K562 (cell line): Measurements from ENCODE around the gene ABCB6. TPM values are rescaled to one million over a fixed set of nuclear protein-coding genes. Genes with fewer than 3 reads are reported as not detected.

Source experiments
- ATAC-seq: fragments of 200-7000 bp; cut with Tn5 transposase; 3 replicates; pipeline ENCODE4 v1.9.1; 2020; ENCODE audit warnings: moderate library complexity
- BruUV-seq: library from RNA; stranded (reverse); fragments of 400-500 nt; replicated peaks from 2 replicates; lab custom pipeline; 2021; lab: Mats Ljungman, UMichigan
- CTCF ChIA-PET: fragments of 300-600 bp; formaldehyde crosslinking; extraction: SDS; loops from one replicate; lab custom pipeline; 2021; ENCODE audit warnings: low intra/inter-chr PET ratio; lab: Yijun Ruan, JAX
- POLR2A ChIA-PET: fragments of 300-600, 350-650 bp; sonication (Branson Sonifier 250); formaldehyde crosslinking; extraction: SDS; loops from one replicate; lab custom pipeline; 2021; ENCODE audit warnings: antibody characterized with exemption, inconsistent platforms; lab: Yijun Ruan, JAX
- DNase-seq, 4 experiments: peaks; one replicate each; pipeline versions ENCODE4 v3.0.0 to v3.0.0-alpha.2; 2011 to 2018; ENCODE audit warnings: low spot score in 3 of 4, mixed read lengths in 3 of 4; ENCODE audit errors: extremely low read depth in 1 of 4
- FAIRE-seq: peaks from 2 replicates; lab custom pipeline; 2011; peaks lifted over from hg19 to GRCh38; lab: Jason Lieb, UNC
- H2AFZ ChIP-seq: 2 replicates; pipeline ENCODE4 v1.6.0; 2011; ENCODE audit warnings: low read depth, low read length, control low read depth, inconsistent platforms
- H3K27ac ChIP-seq: fragments of 200-600 bp; 3 replicates; pipeline ENCODE4 v1.8.0; 2011; ENCODE audit warnings: low read depth, mild to moderate bottlenecking, control low read depth, inconsistent platforms, low read length, moderate library complexity, mixed read lengths; ENCODE audit errors: extremely low read depth
- H3K27me3 ChIP-seq, 2 experiments: fragments of 300-600 bp in 1 of 2; 2 replicates in 1 of 2; 3 replicates in 1 of 2; pipeline versions ENCODE4 v1.6.0 to v1.8.0; 2011; ENCODE audit warnings: inconsistent platforms in 2 of 2, low read length in 2 of 2, mild to moderate bottlenecking in 1 of 2, mixed read lengths in 1 of 2, moderate library complexity in 1 of 2; ENCODE audit not compliant: control insufficient read depth in 2 of 2, insufficient read depth in 2 of 2
- H3K36me3 ChIP-seq: fragments of 300-600 bp; 3 replicates; pipeline ENCODE4 v1.8.0; 2011; ENCODE audit warnings: mild to moderate bottlenecking, low read length, inconsistent platforms; ENCODE audit not compliant: control insufficient read depth, insufficient read depth
- H3K4me1 ChIP-seq, 2 experiments: fragments of 200-600 bp in 1 of 2; replicated peaks in 1 of 2; 2 replicates in 1 of 2; 3 replicates in 1 of 2; pipeline versions ENCODE4 v1.5.1 to v1.8.0; 2011; ENCODE audit warnings: inconsistent platforms in 2 of 2, low read length in 2 of 2, mild to moderate bottlenecking in 1 of 2, mixed read lengths in 1 of 2, moderate library complexity in 1 of 2; ENCODE audit not compliant: control insufficient read depth in 2 of 2, insufficient read depth in 2 of 2
- H3K4me2 ChIP-seq: 2 replicates; pipeline ENCODE4 v1.6.1; 2011; ENCODE audit warnings: low read length, control low read depth, inconsistent platforms, mixed read lengths; ENCODE audit not compliant: insufficient read depth
- H3K4me3 ChIP-seq: fragments of 200-600 bp; sonication (generic), shearing (Covaris generic); 2 replicates; pipeline ENCODE4 v1.5.1; 2016; ENCODE audit warnings: control low read depth, inconsistent platforms
- H3K79me2 ChIP-seq: fragments of 200-600 bp; 3 replicates; pipeline ENCODE4 v1.8.0; 2011; ENCODE audit warnings: low read length, inconsistent platforms; ENCODE audit not compliant: control insufficient read depth, insufficient read depth
- H3K9ac ChIP-seq, 2 experiments: 2 replicates each; pipeline versions ENCODE4 v1.6.0 to v1.6.1; 2011; ENCODE audit warnings: low read depth in 2 of 2, low read length in 2 of 2, control low read depth in 1 of 2, inconsistent platforms in 1 of 2, mild to moderate bottlenecking in 1 of 2, mixed read lengths in 1 of 2; ENCODE audit not compliant: insufficient read depth in 1 of 2
- H3K9me1 ChIP-seq: one replicate; pipeline ENCODE4 v1.6.0; 2011; ENCODE audit warnings: inconsistent platforms, mild to moderate bottlenecking, low read length, moderate library complexity; ENCODE audit not compliant: control insufficient read depth, insufficient read depth
- H3K9me3 ChIP-seq: replicated peaks from 2 replicates; pipeline ENCODE4 v1.5.1; 2011; ENCODE audit warnings: low read depth, low read length, inconsistent platforms; ENCODE audit not compliant: control insufficient read depth, insufficient read depth
- H4K20me1 ChIP-seq: replicated peaks from 2 replicates; pipeline ENCODE4 v1.6.1; 2011; ENCODE audit warnings: low read length, inconsistent platforms, mixed read lengths; ENCODE audit not compliant: control insufficient read depth, insufficient read depth
- ELF2 ChIP-seq: fragments of 250-450 bp; sonication (Bioruptor Pico); IDR thresholded peaks from 2 replicates; pipeline ENCODE4 v1.5.0; 2021; ENCODE audit warnings: mild to moderate bottlenecking
- ELF4 ChIP-seq: fragments of 450-650 bp; formaldehyde crosslinking; IDR thresholded peaks from 2 replicates; pipeline ENCODE4 v1.4.0; 2022; ENCODE audit warnings: missing genetic modification characterization
- HNRNPK ChIP-seq: fragments of 200-400 bp; formaldehyde crosslinking; IDR thresholded peaks from one replicate; pipeline ENCODE4 v1.6.1; 2018; ENCODE audit warnings: mild to moderate bottlenecking, low read depth, low read length; ENCODE audit not compliant: poor library complexity, severe bottlenecking
- NCOA2 ChIP-seq, 2 experiments: fragments of 450-650 bp; IDR thresholded peaks; 2 replicates each; pipeline ENCODE4 v1.6.1; 2018; ENCODE audit warnings: mild to moderate bottlenecking in 2 of 2, moderate library complexity in 1 of 2; ENCODE audit not compliant: partially characterized antibody in 2 of 2
- RNF2 ChIP-seq: sonication (generic); IDR thresholded peaks from 2 replicates; pipeline ENCODE4 v1.6.1; 2016
- SRSF7 ChIP-seq: fragments of 200-400 bp; formaldehyde crosslinking; optimal IDR thresholded peaks from 2 replicates; pipeline ENCODE3; 2017; ENCODE audit warnings: mild to moderate bottlenecking, low read depth, low read length
- ZNF121 ChIP-seq: sonication (generic); formaldehyde crosslinking; conservative IDR thresholded peaks from 2 replicates; pipeline ENCODE4 v1.8.0; 2022; ENCODE audit warnings: missing genetic modification reagents
- ZNF124 ChIP-seq: sonication (generic); formaldehyde crosslinking; IDR thresholded peaks from 2 replicates; pipeline ENCODE4 v1.8.1; 2022; ENCODE audit warnings: missing genetic modification reagents
- ZNF408 ChIP-seq: fragments of 250-450 bp; sonication (Bioruptor Pico); IDR thresholded peaks from 2 replicates; pipeline ENCODE4 v1.4.0; 2020; ENCODE audit warnings: low read depth, mild to moderate bottlenecking, moderate library complexity
- ZNF445 ChIP-seq: fragments of 250-450 bp; sonication (Bioruptor Pico); IDR thresholded peaks from 2 replicates; pipeline ENCODE4 v1.4.0; 2020; ENCODE audit warnings: low read depth, mild to moderate bottlenecking, moderate library complexity
- ZNF764 ChIP-seq: fragments of 250-450 bp; sonication (Bioruptor Pico); IDR thresholded peaks from 2 replicates; pipeline ENCODE4 v1.4.0; 2020; ENCODE audit warnings: low read depth, mild to moderate bottlenecking, moderate library complexity
- WGBS: fragments of 100-300 bp; shearing (Covaris generic); methylation state at CpG from one replicate; pipeline ENCODE4 v1.1.6; 2016; ENCODE audit warnings: low coverage, mixed read lengths; ENCODE audit not compliant: insufficient coverage; ENCODE audit errors: missing lambda C conversion rate; 5-methylcytosine and 5-hydroxymethylcytosine counted together
- in situ Hi-C: fragments of 300-500 bp; cut with MboI; formaldehyde crosslinking; loops from 4 replicates; pipeline ENCODE4 v1.15.0; 2018; ENCODE audit warnings: inconsistent platforms, mixed read lengths
- intact Hi-C: fragments of 100-400 bp; cut with micrococcal nuclease; formaldehyde crosslinking; loops from 2 replicates; pipeline ENCODE4 v1.14.2; 2022
- polyA plus RNA-seq, 8 experiments: library from polyadenylated mRNA; depleted of rRNA in 4 of 8; stranded (reverse) in 5 of 8; unstranded in 3 of 8; fragments of >200 nt; fragmentation: Nextera tagmentation in 2 of 8; fragmentation: Illumina TruSeq in 1 of 8; extraction: Ambion mirVana in 2 of 8; extraction: Trizol in 1 of 8; gene quantifications; 2 replicates each; pipeline versions ENCODE4 v1.2.1 to v1.2.3, GENCODE V29; 2011 to 2014; ENCODE audit warnings: inconsistent platforms in 1 of 8, missing spikeins in 1 of 8
- total RNA-seq, 7 experiments: library from RNA; depleted of rRNA in 6 of 7; stranded (reverse); fragments of >200 nt in 6 of 7; fragmentation: Illumina TruSeq in 2 of 7; extraction: Trizol in 2 of 7; gene quantifications; 2 replicates each; pipeline versions ENCODE4 v1.2.1 to v1.2.3, GENCODE V29; 2011 to 2021; ENCODE audit warnings: low replicate concordance in 1 of 7
- TF ChIP-seq, protein P1 (sequence below): fragments of 250-450 bp; sonication (Bioruptor Pico); IDR thresholded peaks from 2 replicates; pipeline ENCODE4 v1.4.0; 2020; ENCODE audit warnings: mild to moderate bottlenecking, moderate library complexity
- TF ChIP-seq, protein P2 (sequence below): fragments of 200-800 bp; sonication (Bioruptor generic); IDR thresholded peaks from 2 replicates; pipeline ENCODE4 v1.6.1; 2017; ENCODE audit warnings: missing genetic modification characterization, missing compliant biosample characterization

Gene ABCB6
- total and polyA plus RNA-seq, 9 of the 15 experiments (the other 6 are each of a cell fraction or from before 2014, with no cell fraction given) = 3.7 to 29.8 (median 16.8) TPM

DNA sequence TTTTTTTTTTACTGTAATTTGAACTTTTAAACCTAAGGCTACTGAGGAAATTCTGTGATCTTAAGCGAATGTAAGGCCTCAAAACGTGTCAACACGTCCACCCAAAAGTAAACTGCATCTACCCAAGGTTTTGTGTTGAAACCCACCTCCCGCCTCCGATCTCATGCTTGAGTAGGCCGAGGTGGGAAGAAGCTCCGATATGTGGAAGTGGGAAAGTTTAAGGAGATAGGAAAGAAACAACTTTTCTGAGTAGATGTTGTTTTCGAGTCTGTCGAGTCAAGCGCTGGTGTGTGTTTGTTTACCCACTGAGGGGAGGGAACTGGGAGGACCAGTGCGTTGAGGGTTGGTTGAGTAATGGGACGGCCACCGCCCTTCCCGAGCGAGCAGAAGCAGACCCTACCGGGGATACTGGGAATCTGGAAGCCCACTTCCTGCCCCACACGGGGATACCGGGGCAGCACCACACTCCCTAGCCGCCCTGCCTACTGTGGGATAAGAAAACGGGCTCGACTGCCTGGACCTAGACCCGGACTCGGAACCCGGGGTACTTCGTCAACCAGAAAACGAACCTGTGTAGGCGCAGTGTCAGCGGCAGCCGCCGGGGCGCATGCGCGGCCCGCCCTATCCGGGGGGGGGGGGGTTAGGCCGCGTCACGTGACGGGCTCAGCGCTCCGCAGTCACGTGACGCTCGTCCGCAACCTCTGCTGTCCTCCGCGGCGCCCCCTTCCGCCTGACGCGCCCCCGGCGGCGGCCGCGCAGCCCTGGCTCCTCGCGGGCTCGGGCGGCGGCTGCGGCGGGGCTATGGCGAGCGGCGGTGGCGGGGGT is 41.0 kb downstream of the ABCB6 start, which contains the start of gene RETREG2:
Gene RETREG2, plus strand, starts transcription at position 724 of the 825 bp plus-strand sequence. Its CDS starts 78 bp downstream, at position 802.
- H3K9me1 ChIP-seq = no peaks in the 10 kb centered on the region
- peak within 1 kb of the TSS; percentile 97 for H3K27ac ChIP-seq
- H4K20me1 ChIP-seq = no peaks in the 10 kb centered on the region
- DNase-seq (peak; percentile 89 to 96 (median 93)), ATAC-seq (peak; percentile 86), FAIRE-seq (peak; percentile 94)
- intact Hi-C loops = loop anchor here (1.0 to 2.0 kb wide), 4 partner anchors 17 to 102 kb away; partner anchors contain the start of genes ABCB6, DNAJB2, NHEJ1 and ZFAND2B
- in situ Hi-C loops = no loop called here
- H3K9me3 ChIP-seq = no peaks in the 10 kb centered on the region
- no peaks in the 10 kb centered on the region for H3K27me3 ChIP-seq
- H2AFZ ChIP-seq = peak within 1 kb of the TSS; percentile 88
- H3K79me2 ChIP-seq = peaks cover 42% of the 10 kb centered on the region
- H3K36me3 ChIP-seq = peaks cover 55% of the 10 kb centered on the region; the same call in 2 of the 3 replicates
- peak within 1 kb of the TSS; percentile 80 for H3K4me3 ChIP-seq
- H3K4me2 ChIP-seq = peak within 1 kb of the TSS; percentile 100
- WGBS = 0% methylated on average over 20 of the region's 67 CpGs
- BruUV-seq = TSS peak; percentile 31
- H3K9ac ChIP-seq = peak within 1 kb of the TSS; percentile 90 to 94
- CTCF ChIA-PET = interaction anchor here (0.8 kb wide), 1 partner anchor 34 kb away, joined by 4 read pairs; no protein-coding TSS in a partner anchor
- peaks cover 9 to 25% of the 10 kb centered on the region in 2 experiments; a peak in 4 of 5 replicates for H3K4me1 ChIP-seq
- POLR2A ChIA-PET = interaction anchor here (1.0 to 1.7 kb wide), 3 partner anchors 13 to 18 kb away, joined by 3 to 9 read pairs (median 8); no protein-coding TSS in a partner anchor
- TF ChIP-seq RNF2 (0 out of 2 replicates have a peak, but pooled peaks have one; percentile 26), SRSF7 (no peak), ZNF124 (CRISPR knock-in tag) (no peak), HNRNPK (no peak), ELF2 (CRISPR knock-in tag) (no peak; the same call in 1 of the 2 replicates), NCOA2 (IDR thresholded peaks at IDR 0.05; ENCODE audit: partially characterized antibody in 2 of 2) (no peak), ZNF445 (CRISPR knock-in tag) (no peak), ZNF121 (no peak), ELF4 (CRISPR knock-in tag) (0 out of 2 replicates have a peak, but pooled peaks have one; percentile 41), ZNF408 (CRISPR knock-in tag) (no peak), ZNF764 (CRISPR knock-in tag) (no peak)
- TF ChIP-seq, protein P1, sequence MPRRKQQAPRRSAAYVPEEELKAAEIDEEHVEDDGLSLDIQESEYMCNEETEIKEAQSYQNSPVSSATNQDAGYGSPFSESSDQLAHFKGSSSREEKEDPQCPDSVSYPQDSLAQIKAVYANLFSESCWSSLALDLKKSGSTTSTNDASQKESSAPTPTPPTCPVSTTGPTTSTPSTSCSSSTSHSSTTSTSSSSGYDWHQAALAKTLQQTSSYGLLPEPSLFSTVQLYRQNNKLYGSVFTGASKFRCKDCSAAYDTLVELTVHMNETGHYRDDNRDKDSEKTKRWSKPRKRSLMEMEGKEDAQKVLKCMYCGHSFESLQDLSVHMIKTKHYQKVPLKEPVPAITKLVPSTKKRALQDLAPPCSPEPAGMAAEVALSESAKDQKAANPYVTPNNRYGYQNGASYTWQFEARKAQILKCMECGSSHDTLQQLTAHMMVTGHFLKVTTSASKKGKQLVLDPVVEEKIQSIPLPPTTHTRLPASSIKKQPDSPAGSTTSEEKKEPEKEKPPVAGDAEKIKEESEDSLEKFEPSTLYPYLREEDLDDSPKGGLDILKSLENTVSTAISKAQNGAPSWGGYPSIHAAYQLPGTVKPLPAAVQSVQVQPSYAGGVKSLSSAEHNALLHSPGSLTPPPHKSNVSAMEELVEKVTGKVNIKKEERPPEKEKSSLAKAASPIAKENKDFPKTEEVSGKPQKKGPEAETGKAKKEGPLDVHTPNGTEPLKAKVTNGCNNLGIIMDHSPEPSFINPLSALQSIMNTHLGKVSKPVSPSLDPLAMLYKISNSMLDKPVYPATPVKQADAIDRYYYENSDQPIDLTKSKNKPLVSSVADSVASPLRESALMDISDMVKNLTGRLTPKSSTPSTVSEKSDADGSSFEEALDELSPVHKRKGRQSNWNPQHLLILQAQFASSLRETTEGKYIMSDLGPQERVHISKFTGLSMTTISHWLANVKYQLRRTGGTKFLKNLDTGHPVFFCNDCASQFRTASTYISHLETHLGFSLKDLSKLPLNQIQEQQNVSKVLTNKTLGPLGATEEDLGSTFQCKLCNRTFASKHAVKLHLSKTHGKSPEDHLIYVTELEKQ (CRISPR knock-in tag) = no peak
- TF ChIP-seq, protein P2, sequence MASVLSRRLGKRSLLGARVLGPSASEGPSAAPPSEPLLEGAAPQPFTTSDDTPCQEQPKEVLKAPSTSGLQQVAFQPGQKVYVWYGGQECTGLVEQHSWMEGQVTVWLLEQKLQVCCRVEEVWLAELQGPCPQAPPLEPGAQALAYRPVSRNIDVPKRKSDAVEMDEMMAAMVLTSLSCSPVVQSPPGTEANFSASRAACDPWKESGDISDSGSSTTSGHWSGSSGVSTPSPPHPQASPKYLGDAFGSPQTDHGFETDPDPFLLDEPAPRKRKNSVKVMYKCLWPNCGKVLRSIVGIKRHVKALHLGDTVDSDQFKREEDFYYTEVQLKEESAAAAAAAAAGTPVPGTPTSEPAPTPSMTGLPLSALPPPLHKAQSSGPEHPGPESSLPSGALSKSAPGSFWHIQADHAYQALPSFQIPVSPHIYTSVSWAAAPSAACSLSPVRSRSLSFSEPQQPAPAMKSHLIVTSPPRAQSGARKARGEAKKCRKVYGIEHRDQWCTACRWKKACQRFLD (CRISPR knock-in tag) = peak; percentile 54; the same call in 1 of the 2 replicates
